HG02610 (cell line): ENCODE results near the gene EWSR1.
"Not testable (repeated sequence)": the region's sequence is repeated elsewhere in the genome, so short reads cannot be mapped to it uniquely, and the experiment has no call there.

Source experiments
- ATAC-seq: cut with Tn5 transposase; IDR thresholded peaks from one replicate; pipeline ENCODE4 v1.9.1; 2021; ENCODE audit warnings: mild to moderate bottlenecking, moderate library complexity; ENCODE audit not compliant: unreplicated experiment

The EWSR1 gene

GRCh38 chr22:29334696-29335344 lies 66.8 kb downstream of the EWSR1 start:
- no peak for ATAC-seq

- no peak for ATAC-seq
Measured at GRCh38 chr22:29335656-29336055, 67.6 kb downstream of the EWSR1 start.

- ATAC-seq, result no peak
Measured at GRCh38 chr22:29336751-29337490, 68.9 kb downstream of the EWSR1 start.

- no peak for ATAC-seq
Measured at GRCh38 chr22:29337631-29338284, 69.7 kb downstream of the EWSR1 start.

- ATAC-seq, result no peak
Measured at GRCh38 chr22:29338398-29338797, 70.3 kb downstream of the EWSR1 start.

GRCh38 chr22:29339381-29340235 lies 71.5 kb downstream of the EWSR1 start:
- ATAC-seq, result no peak

GRCh38 chr22:29340566-29340965 lies 72.5 kb downstream of the EWSR1 start:
- ATAC-seq, result no peak

GRCh38 chr22:29341056-29341848 lies 73.2 kb downstream of the EWSR1 start:
- no peak for ATAC-seq

GRCh38 chr22:29341849-29342127 lies 73.7 kb downstream of the EWSR1 start:
- ATAC-seq, result no peak

GRCh38 chr22:29342177-29342576 lies 74.1 kb downstream of the EWSR1 start:
- ATAC-seq, result no peak

- ATAC-seq, result no peak
Measured at GRCh38 chr22:29342577-29343312, 74.7 kb downstream of the EWSR1 start.

GRCh38 chr22:29343313-29343805 lies 75.3 kb downstream of the EWSR1 start:
- ATAC-seq, result no peak

- no peak for ATAC-seq
Measured at GRCh38 chr22:29344137-29344536, 76.1 kb downstream of the EWSR1 start.

- not testable (repeated sequence) for ATAC-seq
Measured at GRCh38 chr22:29344889-29345288, 76.8 kb downstream of the EWSR1 start.

GRCh38 chr22:29345932-29346331 lies 77.9 kb downstream of the EWSR1 start:
- ATAC-seq, result no peak

GRCh38 chr22:29346659-29347058 lies 78.6 kb downstream of the EWSR1 start:
- ATAC-seq, result no peak

GRCh38 chr22:29348041-29348440 lies 80.0 kb downstream of the EWSR1 start:
- no peak for ATAC-seq

- ATAC-seq, result no peak
Measured at GRCh38 chr22:29348956-29349355, 80.9 kb downstream of the EWSR1 start.
